Stimulated activated CD8-positive, alpha-beta memory T cell treated with anti-CD3 and anti-CD28 coated beads, Interleukin-4, amount 100 ng/mL, for 4 hours (primary cell): ENCODE results near the gene F11.
"Not testable (repeated sequence)": the region's sequence is repeated elsewhere in the genome, so short reads cannot be mapped to it uniquely, and the experiment has no call there.

Source experiments
- DNase-seq, 2 donors: peaks; one replicate each; pipeline ENCODE4 v3.0.0-alpha.2; 2020; ENCODE audit warnings: low read depth in 2 of 2, low spot score in 1 of 2

The F11 gene

DNA sequence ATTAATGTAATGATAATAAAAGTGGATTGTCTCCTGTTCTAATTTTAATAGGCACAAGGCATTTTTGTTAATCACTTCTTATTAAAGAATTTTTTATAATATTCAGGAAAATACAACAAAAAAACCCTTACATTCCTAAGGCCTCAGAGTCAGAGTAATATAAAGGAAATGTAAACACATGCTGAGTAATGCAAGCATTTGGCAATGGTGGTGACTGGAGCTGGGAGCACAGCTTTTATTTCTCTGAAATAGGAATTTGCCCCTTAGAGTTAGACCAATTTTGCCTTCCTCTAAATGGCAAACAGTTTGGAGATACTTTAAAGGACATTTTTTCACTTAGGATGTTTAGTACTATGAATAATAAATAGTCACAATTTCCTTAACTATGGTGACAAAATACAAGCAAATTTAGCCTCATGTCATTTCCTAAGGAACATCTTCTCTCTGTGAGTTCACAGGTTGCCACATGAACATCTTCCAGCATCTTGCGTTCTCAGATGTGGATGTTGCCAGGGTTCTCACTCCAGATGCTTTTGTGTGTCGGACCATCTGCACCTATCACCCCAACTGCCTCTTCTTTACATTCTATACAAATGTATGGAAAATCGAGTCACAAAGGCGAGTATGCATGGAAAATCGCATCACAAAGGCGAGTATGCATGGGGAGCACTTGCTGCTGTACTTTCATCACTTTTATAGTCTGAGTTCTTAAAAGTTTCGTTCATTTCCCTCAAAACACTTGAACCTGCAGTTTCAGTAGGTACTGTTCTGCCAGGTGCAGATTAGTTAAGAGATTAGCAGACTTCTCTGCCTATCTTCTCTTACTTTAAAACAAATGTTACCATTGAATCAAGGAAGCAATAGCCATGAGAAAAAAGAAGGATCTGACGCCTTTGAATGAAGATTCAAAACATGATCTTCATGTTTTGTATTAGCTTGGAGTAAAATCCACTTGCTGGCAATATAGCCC is 15.9 kb upstream of the F11 start:
- DNase-seq = no peak

DNA sequence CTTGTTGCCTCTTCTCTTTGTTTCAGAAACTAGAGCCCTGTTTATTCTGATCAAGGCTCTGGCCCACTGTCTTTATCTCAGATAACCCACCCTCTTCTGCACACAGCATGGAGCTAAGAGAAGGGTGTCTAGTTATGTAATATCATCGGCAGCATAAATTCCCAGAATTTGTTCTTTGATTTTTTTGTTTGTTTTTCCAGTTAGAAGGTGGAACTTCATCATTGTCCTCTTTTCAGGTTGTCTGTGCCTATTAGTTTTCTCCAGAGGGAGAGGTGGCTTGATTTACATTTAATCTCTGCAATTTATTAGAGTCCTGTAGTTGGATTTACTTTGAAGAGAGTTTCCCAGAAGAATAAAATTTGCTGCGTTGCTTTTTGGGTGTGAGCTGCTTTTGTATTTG is 15.2 kb upstream of the F11 start:
- DNase-seq = no peak

DNA sequence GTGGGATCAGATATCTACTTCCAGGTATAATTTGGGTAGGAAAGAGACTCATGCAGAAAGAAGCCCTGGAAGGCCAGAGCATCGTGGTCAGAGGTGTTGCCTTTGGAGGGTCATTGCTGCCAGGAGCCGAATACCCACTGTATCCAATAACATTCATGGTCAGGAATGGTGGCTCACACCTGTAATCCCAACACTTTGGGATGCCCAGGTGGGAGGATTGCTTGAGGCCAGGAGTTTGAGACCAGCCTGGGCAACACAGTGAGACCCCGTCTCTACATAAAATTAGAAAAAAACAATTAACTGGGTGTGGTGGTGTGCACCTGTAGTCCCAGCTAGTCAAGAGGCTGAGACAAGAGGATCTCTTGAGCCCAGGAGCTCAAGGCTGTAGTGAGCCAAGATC is 10.9 kb upstream of the F11 start:
- no peak for DNase-seq

DNA sequence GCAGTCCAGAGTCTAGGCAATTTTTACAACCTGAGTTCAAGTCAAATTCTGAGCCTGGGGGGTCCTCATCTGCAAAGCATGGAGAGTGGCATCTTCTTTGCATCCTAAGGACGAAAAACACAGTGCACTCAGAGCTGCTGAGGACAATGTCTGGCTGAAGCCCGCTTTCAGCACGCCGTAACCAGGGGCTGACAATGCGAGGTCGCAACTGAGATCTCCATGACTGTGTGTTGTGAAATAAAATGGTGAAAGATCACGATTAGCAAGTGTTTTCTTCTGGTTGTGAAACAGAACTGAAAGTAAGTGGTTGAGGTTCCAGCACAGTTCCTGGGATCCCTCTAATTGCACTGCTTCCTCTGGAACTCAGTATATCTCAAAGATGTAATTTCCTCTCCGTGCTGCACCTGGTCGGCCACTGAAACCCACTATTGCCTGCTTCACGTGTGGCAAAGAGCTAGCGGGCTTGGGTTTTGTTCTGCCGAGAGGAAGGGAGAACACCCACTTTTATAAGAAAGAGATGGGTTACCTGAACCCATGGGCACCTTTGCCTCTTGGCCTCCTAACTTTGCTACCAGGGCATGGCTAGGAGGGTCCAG is 7.7 kb upstream of the F11 start:
- no peak for DNase-seq

DNA sequence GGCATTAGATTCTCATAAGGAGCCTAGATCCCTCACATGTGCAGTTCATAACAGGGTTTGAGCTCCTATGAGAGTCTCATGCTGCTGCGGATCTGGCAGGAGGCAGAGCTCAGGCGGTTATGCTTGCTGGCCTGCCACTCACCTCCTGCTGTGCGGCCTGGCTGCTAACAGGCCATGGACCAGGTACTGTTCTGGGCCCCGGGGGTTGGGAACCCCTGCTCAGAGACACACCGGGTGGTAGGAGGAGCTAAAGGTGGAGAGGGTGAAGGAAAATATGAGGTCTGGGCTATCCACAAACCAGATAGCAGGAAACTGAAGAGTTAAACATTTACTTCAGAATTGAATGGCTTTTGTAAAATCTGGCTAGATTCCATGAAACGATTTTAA is 5.9 kb upstream of the F11 start:
- no peak for DNase-seq

DNA sequence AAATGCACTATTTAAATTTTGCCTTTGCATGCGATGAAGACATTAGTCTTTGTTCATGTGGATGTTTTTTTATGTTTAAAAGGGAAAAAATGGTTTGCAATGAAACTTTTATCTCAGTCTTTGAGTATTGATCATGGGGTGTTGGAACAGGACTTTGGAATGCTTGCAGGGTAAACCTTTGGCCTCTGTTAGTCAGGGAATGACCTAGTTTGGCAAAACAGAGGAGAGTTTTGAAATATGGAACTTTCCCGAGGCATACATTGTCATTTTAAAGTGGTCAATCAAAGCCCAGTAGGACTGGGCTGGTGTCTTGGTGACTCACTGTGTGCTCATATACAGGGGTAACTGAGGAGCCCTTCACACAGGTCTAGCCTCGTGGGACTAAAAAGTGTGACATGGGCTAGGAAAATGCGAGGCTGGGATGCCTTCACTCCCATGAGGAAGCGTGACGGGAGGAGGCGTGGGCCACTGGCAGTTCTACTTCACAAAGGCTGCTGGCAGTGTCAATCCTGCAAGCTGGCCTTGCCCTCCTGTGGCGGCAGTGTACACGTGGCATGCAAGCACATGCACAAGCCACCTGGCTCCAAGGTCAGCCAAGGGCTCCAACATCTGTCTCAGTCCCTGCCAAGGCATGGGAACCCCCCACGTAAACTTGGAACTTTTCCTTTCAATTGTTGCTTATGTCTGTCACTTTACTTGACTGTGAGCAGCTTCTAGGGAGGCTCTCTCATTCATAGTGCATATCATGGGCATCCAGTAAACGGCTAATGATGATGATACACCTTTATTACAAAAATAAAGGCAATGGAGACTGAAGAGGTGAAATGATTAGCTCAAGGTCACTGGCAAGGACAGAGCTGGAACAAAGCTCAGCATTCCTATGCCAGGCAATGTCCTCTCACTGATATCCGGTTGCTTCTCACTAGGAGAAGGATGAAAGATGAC is 5.2 kb upstream of the F11 start:
- DNase-seq = no peak

DNA sequence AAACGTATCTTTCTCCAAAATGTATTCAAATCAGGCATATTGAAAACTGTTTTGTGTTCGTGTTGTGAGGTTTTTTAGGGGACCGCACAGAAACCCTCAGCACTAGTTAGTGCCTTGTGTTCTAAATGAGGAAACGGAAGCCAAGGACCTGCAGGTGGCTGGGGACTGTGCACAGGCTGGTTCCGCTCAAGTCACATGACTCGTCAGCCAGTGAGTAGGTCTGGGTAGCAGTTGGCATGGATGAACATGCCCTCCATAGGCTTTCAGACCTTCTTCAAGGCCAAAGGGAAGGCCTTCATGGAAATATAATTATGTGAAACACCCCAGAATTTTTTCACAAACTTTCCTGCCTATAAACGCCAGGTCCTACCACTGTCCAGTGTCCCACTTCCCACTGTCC is 1.3 kb upstream of the F11 start:
- DNase-seq = no peak

DNA sequence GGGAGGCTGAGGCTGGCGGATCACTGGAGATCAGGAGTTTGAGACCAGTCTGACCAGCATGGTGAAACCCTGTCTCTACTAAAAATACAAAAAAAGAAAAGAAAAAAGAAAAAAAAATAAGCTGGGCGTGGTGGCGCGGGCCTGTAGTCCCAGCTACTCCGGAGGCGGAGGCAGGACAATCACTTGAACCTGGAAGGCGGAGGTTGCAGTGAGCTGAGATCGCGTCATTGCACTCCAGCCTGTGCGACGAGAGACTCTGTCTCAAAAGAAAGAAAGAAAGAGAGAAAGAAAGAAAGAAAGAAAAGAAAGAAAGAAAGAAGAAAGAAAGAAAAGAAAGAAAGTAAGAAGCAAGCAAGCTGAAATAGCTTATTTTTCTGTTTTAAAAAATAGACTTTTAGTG is 739 bp upstream of the F11 start:
- not testable (repeated sequence) for DNase-seq

DNA sequence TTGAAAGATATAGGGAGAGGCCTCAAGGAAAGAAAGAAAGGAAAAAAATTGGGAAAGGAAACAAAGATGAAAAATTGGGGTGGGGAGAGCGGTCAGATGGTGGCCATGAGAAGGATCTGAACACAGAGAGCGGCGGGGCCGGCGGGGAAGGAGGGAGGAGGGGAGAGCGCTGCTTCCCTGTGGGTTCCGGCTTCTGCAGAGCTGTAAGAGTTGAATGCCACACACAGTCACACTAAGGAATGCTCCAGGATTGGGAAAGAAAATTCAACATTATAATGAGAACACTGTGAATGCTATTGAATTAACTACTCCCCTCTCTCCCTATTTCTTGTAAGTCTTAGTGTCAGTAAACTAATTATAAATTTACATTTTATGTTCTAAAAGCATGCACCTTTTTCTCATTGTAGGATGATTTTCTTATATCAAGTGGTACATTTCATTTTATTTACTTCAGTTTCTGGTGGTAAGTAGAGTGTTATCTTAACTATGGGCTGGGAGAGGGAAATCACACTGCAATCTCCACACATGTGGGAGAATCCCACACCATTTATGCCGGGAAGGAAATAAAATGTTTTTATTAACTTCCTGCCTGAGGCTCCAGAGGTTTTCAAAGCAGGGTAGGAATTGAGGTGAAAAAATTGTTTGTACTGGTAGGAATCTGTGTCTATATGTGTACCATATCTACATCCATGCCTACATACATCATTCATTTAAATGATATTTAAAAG is 904 bp downstream of the F11 start:
- DNase-seq = no peak

DNA sequence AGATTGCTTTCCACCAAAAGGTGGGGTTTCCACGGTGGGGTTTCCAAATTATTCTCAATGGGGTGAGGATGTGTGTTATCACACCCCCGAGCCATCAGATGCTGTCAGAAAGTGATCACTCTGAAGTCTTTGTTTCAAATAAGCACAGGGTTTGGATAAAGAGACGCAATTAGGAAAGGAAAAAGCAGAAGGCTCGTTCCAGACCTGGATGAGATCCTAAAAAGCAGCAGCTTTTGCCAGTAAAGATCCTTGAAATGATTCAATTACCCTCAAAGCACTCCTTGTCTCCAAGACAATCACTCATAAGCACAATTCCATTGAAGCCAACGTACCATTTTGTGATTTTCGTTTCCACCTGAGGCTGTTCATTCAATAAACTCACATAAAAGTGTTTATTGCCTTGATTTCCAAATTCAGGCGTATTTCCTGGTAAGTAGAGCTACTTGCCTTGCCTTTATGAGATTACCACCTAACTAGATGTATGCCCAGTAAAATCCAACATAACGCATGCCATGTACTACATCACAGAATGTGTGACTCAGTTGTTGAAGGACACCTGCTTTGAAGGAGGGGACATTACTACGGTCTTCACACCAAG is 5.2 kb downstream of the F11 start:
- no peak for DNase-seq

DNA sequence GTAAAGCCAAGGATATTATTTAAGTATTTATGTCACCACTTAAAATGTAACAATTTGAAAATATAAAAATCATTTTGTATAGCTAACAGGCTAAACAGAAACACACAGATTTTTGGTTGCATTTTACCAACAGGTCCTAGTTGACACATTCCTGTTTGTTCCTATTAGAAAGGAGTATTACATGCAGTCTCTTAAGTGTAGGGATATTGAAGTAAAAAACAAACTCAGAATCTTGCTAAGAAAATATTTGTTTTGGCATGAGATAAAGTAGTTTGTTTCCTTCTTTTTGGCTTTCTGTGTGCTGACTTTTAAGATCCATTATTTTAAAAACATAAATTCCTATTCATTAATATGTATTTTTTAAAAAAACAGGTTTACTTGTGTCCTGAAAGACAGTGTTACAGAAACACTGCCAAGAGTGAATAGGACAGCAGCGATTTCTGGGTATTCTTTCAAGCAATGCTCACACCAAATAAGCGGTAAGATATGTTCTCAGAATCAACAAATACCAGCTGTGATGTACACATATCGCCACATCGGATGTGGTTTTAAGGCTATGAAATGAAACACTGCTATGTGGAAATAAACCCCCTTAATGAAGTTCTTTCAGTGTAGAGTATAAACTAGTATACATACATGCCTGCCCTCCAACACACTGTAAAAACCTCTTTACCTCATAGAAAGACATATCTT is 6.9 kb downstream of the F11 start:
- no peak for DNase-seq

DNA sequence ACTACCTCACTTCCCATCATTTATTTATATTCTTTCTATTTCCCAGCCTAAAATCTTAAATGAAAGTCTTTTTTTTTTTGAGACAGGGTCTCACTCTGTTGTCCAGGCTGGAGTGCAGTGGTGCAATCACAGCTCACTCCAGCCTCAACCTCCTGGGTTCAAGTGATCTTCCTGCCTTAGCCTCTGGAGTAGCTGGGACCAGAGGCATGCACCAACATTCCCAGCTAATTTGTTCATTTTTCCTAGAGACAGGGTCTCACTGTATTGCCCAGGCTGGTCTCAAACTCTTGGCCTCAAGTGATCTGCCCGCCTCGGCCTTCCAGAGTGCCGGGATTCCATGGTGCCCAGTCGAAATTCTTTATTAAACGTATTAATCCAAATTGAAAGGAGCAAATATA is 7.4 kb downstream of the F11 start:
- DNase-seq = not testable (repeated sequence)

DNA sequence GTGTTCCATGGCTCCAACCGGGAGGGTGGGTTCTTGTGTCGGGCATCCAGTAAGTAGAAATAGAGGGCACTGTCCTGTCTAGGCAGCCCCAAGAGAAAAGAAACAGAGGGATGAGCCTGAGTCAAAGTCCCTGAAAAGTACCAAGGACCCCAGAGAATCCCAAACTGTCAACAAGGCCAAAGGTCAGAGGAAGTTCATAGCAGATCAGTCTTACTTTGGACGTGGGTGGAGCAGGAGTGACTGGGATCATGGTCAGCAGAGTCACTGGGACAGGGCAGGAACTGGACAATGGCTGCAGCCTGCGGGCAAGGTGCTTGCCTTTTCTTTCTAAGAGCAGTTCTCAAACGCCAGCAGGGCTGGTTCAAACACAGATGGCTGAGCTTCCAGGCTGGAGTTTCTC is 17.3 kb downstream of the F11 start:
- DNase-seq = no peak

DNA sequence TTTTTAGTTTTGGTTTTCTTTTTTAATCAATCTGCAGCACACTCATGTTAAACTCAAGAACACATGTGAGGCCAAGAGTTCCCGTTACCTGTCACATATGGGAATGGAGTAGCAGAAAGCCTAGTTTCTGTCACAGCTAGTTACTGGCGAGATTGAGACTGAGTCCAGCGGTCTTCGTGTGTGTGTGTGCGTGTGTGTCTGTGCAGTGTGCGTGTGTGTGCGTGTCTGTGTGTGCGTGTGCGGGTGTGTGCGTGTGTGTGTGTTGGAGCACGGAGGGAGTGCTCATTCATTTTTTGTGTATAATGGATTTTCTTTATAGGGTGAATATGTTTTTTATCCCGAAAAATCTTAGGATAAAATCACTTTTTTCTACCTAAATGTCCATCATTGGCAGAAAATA is 19.2 kb downstream of the F11 start:
- no peak for DNase-seq

DNA sequence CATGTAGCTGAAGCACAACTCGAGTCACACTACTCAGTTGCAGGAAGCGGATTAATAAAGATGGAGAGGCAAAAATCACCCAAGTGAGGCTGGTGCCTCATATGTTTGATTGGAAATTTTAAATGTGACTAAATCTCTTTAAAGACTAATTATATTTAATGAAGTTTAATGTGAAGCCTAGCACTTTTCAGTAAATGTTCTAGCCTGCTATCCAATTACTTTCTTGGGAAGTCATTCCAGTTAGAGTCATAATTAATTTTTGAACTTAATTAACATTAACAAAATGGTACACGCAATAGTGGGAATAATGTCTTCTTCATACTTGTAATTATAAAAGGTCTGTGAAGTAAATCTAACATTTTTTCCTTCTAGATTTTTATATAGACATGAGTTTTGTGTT is 20.6 kb downstream of the F11 start:
- DNase-seq = no peak

DNA sequence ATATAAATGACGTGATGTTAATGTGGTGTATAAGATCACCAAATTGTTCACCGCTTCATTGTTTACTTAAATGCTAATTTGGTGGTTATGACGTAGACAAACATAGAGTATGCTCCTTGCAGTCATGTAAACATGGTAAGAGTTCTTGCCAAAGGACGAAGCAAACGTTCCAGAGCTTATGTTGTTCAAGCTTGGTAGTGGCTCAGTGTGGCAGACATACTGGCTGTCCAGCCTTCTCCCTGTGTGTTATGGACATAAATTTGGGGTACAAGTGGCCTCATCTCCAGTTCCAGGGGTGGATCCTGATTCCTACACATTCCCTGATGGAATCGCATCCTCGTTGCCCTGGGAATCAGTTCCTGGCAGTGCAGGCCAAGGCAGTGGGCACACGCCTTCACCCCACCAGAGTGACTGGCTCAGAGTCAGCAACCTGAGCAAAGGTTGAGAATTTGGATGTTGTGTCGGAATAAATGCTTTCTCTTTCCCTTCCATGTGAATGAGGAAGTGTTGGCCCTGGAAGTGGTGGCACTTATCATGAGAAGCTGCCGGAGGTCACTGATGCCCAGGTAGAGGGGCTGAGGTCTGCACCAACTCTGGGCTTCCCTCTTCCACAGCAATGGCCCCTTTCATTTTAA is 25.4 kb downstream of the F11 start:
- no peak for DNase-seq

DNA sequence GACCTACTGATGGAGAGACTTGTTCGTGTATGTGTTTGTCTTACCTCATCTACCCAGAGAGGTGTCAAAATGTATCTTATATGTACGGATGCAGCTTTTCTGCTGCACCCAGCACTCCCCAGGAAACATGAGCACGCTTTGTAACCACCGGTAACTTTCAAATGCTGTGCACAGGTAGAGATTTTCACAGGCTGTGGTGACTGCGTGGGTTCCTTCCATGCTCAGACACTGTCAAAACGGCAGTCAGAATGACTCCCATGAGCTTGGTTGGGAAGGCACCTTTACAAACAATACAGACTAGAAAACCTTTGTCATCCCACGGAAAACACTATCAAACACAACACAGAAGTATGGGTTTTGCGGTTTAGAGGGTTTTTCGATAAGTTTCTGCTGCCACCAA is 28.2 kb downstream of the F11 start:
- DNase-seq = no peak

DNA sequence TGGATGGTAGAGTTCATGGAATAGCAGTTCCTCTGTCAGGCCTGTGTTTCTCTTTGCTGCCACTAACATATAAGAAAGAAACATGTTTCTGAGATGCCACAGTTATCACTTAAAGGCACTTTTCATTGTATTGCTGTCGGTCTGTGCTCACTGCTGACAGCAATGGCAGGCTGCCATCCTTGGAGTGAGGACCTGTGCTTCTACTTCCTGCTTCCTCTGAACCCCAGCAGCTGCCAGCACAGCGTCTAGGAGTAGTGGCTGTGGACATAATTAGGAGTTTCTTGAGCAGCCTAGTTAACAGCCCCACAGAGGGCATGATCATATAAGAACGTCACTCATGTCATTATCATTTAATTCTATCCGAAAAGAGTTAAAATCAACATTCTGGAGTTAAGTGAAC is 30.5 kb downstream of the F11 start:
- no peak for DNase-seq

DNA sequence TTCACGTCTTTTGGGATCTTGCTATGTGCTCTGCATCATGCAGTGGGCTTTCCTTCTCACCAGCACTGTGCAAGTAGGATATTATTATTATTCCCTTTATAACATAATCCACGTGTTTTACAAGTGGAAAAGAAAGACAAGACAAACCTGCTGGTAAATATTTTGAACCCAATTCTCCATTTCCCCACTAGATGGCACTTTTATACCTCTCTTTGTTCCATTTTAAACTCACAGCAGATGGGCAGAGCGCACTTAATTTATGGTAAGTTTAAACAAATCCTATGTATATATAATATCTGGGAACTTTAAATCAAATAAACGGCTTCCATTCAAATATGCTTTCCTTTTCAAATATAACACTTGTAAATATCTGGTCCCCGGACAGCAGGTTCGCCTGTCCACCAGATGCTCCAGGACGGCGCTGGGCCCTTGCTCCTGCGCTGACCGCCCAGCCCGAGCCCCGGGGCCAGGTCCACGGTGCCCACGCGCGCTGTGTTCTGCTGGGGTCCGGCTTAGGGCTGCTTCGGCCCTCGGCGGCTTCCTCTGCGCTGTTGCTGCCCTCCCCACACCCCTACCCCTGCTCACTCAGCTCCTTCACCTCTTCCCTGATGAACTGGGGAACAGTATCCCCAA is 31.1 kb downstream of the F11 start:
- no peak for DNase-seq
